22Rv1 (cell line): ENCODE data around the gene MBP.

ENCODE experiments used
- H3K27ac ChIP-seq: fragments of 450-650 bp; 2 replicates; pipeline ENCODE4 v1.5.1; 2017
- CTCF ChIP-seq: fragments of 450-650 bp; IDR thresholded peaks from 2 replicates; pipeline ENCODE4 v1.5.1; 2017; ENCODE audit warnings: mild to moderate bottlenecking
- ZFX ChIP-seq: fragments of 450-650 bp; IDR thresholded peaks from 2 replicates; pipeline ENCODE4 v1.6.1; 2017; ENCODE audit warnings: antibody characterized with exemption, borderline replicate concordance

The MBP gene

DNA sequence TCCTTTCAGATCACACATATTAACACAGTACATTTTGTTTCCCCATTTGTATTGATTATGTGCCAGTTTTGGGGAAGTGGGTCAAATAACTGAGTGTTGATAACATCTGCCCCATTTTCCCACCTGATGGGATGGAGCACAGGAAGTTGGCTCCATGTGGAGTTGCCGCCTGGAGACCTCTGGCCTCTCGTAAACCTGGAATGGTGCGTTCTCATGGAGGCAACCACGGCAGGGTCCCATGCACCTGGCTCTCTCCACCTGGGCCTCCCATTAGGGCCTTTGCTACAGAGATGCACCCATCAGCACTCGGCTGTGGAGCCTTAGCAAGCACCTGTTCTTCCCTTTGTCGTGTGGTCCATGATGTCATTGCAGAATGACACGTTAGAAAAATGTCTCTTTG, 130.6 kb downstream of the MBP start:
- TF ChIP-seq CTCF (no peak), ZFX (no peak)
- no peak overlapping the region for H3K27ac ChIP-seq

DNA sequence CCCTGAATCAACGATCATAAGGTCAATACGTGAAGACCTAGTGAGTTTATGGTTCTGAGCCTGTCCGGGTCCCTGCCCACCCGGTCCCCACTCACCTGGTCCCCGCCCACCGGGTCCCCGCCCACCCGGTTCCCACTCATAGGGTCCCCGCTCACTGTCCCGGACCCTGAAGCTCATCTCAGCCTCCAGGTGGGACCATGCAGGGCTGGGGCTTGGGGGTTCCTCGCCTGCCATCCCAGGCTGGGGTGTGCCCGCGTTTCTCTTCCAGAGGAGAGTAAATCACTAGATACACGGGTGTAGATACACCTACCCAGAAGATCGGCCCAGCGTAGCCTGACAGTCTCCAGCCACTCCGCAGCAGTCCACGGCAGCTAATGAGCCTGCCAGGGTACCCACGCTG, 131.5 kb downstream of the MBP start:
- TF ChIP-seq CTCF (no peak), ZFX (no peak)

GRCh38 chr18:77000527-77000926, 132.1 kb downstream of the MBP start:
- H3K27ac ChIP-seq, result no peak overlapping the region
- peak; percentile 99 for TF ChIP-seq CTCF
- TF ChIP-seq ZFX, result no peak

More for the DNA sequence above, 131.5 kb downstream of the MBP start:
- H3K27ac ChIP-seq, result no peak overlapping the region

DNA sequence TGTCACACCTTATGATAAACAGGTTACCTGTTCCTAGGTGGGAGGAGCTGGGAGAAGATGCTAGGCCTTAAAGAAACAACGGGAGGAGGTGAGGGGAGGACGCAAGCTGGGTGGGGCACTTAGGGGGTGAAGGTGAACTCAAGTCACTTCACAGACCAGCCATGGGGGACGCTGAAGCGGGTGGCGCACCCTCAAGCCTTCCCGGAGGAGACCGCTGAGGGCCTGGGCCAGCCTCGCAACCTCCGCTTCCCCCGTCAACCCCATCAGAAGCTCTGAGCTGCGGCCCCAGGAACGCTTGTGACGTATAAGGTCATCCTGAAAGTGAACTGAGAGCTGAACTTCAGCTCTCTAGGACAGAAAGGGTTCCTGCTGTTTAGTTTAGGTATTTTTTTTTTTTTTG, 133.5 kb downstream of the MBP start:
- TF ChIP-seq CTCF (no peak), ZFX (no peak)
- no peak overlapping the region for H3K27ac ChIP-seq

- H3K27ac ChIP-seq, result no peak overlapping the region
- TF ChIP-seq CTCF (no peak), ZFX (no peak)
These were observed 134.4 kb downstream of the MBP start for GRCh38 chr18:76997951-76998808.

DNA sequence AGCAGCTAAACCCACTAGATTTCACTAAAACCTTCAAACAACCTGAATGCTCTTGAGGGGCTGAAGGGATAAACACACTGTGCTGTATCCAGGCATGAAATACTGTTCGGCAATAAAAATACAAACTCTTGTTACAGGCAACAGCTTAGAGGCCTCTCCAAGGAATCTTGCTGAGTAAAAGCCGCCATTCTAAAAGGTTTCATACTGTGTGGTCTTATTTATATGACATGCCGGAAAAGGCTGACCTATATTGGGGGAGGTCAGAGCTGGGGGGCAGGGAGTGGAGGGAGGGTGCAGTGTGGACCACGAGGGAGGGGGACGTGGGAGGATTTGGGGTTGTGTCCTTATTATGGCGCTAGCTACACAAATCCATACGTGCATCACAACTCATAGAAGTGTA, 136.2 kb downstream of the MBP start:
- TF ChIP-seq CTCF (no peak), ZFX (no peak)
- no peak overlapping the region for H3K27ac ChIP-seq

- no peak for TF ChIP-seq ZFX
- no peak overlapping the region for H3K27ac ChIP-seq
These were observed 136.7 kb downstream of the MBP start for GRCh38 chr18:76995896-76996295.
